IPS-11a (cell line): Measurements from ENCODE around the gene TMOD2.

Experiments
- H3K4me3 ChIP-seq: one replicate; pipeline ENCODE4 v1.5.1; 2013; ENCODE audit warnings: low read depth, low read length, control low read depth

The TMOD2 gene

GRCh38 chr15:51809457-51809856 lies 58.1 kb downstream of the TMOD2 start:
- no peak overlapping the region for H3K4me3 ChIP-seq

- no peak overlapping the region for H3K4me3 ChIP-seq
Measured at GRCh38 chr15:51812598-51812997, 61.2 kb downstream of the TMOD2 start.

GRCh38 chr15:51814606-51815005 lies 63.2 kb downstream of the TMOD2 start:
- no peak overlapping the region for H3K4me3 ChIP-seq

DNA sequence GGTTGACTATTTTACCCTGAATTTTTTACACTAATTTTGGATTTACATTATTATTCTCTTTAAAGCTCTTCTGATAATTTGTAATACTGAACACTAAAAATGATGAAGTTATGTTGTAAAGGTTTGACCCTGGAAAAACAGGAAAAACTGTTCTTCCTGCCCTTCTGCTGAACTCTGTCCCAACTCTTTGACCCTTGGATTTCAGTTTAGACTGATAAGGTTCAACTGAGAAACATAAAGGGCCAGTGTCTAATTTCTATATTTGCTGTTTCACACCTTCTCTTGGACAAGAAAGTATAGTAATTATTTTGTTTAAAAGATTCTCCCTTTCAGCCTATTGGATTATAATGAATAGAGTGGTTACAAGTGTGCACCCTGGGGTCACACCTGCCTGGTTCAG lies 65.2 kb downstream of the TMOD2 start:
- H3K4me3 ChIP-seq: no peak overlapping the region

- no peak overlapping the region for H3K4me3 ChIP-seq
Measured at GRCh38 chr15:51818150-51818549, 66.8 kb downstream of the TMOD2 start.

DNA sequence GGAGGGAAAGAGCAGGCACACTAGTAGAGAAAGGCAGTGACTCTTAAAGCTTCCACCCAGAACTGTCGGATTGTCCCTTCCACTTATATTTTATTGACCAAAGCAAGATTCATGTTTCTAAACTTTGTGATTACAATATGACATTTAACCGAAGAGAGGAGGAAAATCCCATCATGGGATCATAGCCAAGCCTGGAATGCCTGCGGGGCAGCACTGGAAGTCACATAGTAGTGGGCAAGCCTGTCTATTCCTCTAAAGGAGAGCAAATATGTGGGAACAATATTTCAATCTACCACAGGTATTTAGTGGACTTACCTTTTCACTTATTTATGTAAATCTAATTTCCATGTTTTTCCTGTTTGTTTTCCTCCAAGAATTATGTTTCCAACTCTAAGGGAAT lies 74.3 kb downstream of the TMOD2 start:
- H3K4me3 ChIP-seq: no peak overlapping the region

DNA sequence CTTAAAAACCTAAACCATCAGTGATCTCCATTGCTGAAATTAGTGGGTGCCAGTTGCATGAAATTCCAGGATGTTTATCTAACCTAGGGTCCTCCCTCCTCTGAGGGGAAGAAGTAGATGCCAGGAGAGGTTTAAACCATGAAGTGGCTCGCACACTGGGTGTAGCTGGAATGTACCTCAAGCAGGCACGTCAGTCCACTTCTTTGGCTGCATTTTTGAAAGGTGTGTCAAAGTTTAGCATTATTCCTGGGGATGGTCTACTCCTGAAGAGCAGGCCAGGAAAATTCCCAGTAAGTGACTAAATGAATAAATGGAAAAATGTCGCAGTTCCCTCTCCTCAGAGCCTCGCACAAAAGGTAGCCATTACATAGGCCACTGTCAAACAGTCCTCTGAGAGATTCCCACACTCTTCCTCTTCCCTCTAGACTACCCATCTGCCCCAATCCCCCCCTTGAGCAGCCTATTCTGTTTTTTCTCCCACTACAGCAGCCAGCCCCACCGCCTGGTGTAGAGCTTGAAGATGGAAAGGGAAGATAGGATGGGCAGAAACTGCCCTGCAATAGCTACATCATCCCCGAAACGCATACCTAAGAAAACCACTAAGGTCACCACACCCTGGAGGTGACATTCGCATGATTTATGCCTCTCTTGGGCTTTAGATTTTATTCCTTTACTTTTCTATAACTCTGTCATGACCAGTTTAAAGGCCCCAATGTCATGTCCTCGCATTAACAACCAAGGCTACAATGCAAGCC lies 77.4 kb downstream of the TMOD2 start:
- no peak overlapping the region for H3K4me3 ChIP-seq

GRCh38 chr15:51829376-51830275 lies 78.2 kb downstream of the TMOD2 start, which contains the start of gene TMOD3:
TSS of gene TMOD3 (plus strand) at chr15:51829653. CDS start at chr15:51862885, 33,232 bp downstream.
- peak within 1 kb of the TSS; percentile 83 for H3K4me3 ChIP-seq

- H3K4me3 ChIP-seq: peak overlapping the region; percentile 83
Measured at GRCh38 chr15:51830276-51830806, 78.9 kb downstream of the TMOD2 start.

DNA sequence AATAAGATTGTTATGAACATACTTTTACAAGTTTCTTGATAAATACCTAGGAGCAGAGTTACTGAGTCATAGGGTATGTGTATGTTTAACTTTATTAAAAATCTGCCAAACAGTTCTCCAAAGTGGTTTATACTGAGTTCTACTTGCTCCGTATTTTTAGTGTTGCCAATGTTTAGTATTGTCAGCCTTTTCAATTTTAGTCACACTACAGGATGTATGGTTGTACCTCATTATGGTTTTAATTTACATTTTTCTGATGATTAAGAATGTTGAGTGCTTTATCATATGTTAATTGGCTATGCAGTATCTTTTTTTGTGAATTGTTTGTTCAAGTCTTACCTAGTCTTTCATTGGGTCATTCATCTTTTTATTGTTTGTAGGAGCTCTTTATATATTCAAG lies 82.4 kb downstream of the TMOD2 start:
- H3K4me3 ChIP-seq: no peak overlapping the region

DNA sequence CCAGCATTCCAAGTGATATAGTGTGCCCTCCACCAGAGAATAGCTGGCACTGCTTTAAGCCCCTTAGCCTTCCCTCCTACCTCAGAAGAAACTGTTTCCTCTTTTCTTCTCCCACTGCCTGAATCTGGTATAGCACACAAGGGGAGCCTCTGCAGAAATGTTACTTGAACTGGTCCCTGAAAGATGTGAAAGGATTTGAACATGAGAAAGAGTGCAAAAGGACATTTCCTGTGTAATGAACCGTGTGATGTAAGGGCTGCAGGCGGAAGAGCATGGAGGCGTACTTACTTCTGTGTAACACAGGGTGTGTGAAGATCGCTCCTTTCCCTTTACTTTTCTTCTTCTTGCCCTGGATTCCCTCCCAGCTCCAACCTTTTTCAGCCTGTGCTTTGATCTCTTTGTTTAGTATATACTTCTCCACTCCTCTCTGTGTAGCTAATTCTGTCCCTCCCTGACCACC lies 86.4 kb downstream of the TMOD2 start:
- no peak overlapping the region for H3K4me3 ChIP-seq

DNA sequence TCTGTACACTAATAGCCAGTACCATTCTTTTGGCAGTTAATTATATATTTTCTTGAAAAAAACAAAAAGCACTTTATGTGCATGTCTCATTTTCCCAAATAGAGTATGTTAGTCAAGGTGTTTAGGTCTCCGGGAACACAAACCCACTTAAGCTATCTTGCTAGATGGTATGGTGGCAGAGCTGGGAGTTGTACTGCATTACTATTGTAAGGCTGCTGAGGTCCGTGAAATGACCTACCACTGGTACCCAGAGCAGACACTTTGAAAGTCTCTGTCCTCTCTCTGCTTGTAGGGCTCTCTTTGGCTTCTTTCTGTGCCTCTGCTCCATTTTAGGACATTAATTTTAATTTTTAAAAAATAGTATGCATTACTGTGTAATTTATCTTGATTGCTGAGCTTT lies 86.9 kb downstream of the TMOD2 start:
- H3K4me3 ChIP-seq: no peak overlapping the region

GRCh38 chr15:51840692-51841091 lies 89.3 kb downstream of the TMOD2 start:
- H3K4me3 ChIP-seq: no peak overlapping the region

- H3K4me3 ChIP-seq: no peak overlapping the region
Measured at GRCh38 chr15:51841406-51842040, 90.1 kb downstream of the TMOD2 start.

- no peak overlapping the region for H3K4me3 ChIP-seq
Measured at GRCh38 chr15:51842265-51842664, 90.9 kb downstream of the TMOD2 start.

DNA sequence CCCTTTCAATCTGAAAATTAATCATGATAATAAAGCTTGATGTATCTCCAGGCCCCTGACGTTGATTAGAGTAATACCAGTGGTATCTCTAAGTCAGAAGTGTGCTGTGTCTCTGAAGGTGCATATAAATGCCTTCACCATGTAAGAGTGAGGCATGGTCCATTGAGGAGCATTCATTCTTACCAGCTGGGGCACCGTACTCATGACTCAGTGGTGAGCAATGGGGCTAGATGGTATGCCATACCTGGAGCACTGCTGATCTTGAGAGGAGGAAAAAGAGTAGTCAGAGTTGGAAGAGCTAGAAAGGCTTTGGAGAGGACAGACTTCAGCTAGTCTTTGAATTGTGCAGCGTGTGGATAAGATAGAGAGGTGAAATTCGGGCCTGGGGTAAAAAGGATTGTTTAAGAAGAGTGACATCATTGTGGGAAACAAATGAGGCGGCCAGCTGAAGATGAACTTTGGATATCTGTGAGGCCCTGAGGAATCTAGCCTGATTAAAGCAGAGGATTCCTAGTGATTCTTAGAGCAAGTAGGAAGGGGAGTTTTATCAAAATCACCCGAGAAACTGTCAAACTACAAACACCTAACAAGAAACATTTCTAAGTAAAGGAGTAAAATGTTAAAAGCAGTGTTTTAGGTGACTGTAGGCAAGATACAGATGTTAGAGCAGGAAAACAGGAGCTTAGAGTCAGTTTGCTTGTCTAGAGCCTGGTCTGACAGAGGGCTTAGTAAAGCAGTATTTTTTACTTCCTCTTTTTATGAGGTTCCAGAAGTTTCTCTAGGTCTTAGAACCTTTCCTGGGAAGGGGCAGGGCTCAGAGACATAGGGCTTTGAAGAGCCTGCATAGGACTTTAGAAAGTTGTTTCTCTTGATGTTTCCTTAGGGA lies 91.7 kb downstream of the TMOD2 start:
- H3K4me3 ChIP-seq: no peak overlapping the region

- H3K4me3 ChIP-seq: no peak overlapping the region
Measured at GRCh38 chr15:51844747-51845426, 93.5 kb downstream of the TMOD2 start.

GRCh38 chr15:51846066-51846462 lies 94.7 kb downstream of the TMOD2 start:
- no peak overlapping the region for H3K4me3 ChIP-seq

- no peak overlapping the region for H3K4me3 ChIP-seq
Measured at GRCh38 chr15:51846463-51847230, 95.2 kb downstream of the TMOD2 start.
